Nephron (organoid): ENCODE measurements around the gene UBE2F.

ENCODE experiments used
- H3K27ac Mint-ChIP-seq, 3 experiments: 2 replicates each; pipeline ENCODE4 v1.8.0; 2020; ENCODE audit warnings: mixed read lengths in 3 of 3, mild to moderate bottlenecking in 2 of 3, moderate library complexity in 1 of 3
- H3K27me3 Mint-ChIP-seq: 2 replicates; pipeline ENCODE4 v1.8.0; 2021; ENCODE audit warnings: low read depth, mild to moderate bottlenecking, moderate library complexity, mixed read lengths
- H3K36me3 Mint-ChIP-seq: 2 replicates; pipeline ENCODE4 v1.8.0; 2020; ENCODE audit warnings: low read depth, mixed read lengths
- H3K4me1 Mint-ChIP-seq: 2 replicates; pipeline ENCODE4 v1.8.0; 2020; ENCODE audit warnings: mixed read lengths
- H3K4me3 Mint-ChIP-seq, 3 experiments: 2 replicates each; pipeline ENCODE4 v1.8.0; 2020; ENCODE audit warnings: mild to moderate bottlenecking in 3 of 3, mixed read lengths in 3 of 3, moderate library complexity in 2 of 3
- H3K9me3 Mint-ChIP-seq: 2 replicates; pipeline ENCODE4 v1.8.0; 2020; ENCODE audit warnings: mixed read lengths
- CTCF ChIP-seq, 3 experiments: fragments of 200-600 bp; sonication (generic); IDR thresholded peaks; one replicate each; pipeline ENCODE4 v1.5.0; 2021; ENCODE audit warnings: antibody characterized with exemption in 3 of 3; ENCODE audit not compliant: unreplicated experiment in 3 of 3

UBE2F gene

DNA sequence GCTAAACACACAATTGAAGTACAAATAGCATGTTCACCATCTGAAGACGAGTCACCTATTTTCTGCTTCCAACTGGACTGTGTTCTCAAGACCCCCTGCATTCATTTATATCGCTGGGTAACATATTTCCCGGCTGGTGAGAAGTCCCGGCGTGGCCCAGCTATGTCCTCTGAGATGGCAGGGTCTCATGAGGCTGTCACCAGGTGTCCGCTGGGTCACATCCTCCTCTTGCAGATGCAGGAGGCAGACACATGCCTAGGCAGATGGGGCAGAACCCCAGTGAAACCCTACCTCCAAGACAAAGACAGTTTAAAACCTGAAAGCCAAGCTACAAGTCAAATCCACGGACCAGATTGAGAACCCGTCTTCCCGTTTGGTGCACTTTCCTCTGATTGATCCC is 36.8 kb upstream of the UBE2F start:
- no peak overlapping the region for H3K4me3 Mint-ChIP-seq
- H3K36me3 Mint-ChIP-seq: no peaks in the 10 kb centered on the region
- no peak for TF ChIP-seq CTCF (IDR thresholded peaks at IDR 0.05; ENCODE audit: unreplicated experiment in 3 of 3)
- no peak overlapping the region for H3K27ac Mint-ChIP-seq
- H3K9me3 Mint-ChIP-seq: peaks cover 2% of the 10 kb centered on the region
- peaks cover 18% of the 10 kb centered on the region for H3K4me1 Mint-ChIP-seq
- peaks cover 14% of the 10 kb centered on the region for H3K27me3 Mint-ChIP-seq

DNA sequence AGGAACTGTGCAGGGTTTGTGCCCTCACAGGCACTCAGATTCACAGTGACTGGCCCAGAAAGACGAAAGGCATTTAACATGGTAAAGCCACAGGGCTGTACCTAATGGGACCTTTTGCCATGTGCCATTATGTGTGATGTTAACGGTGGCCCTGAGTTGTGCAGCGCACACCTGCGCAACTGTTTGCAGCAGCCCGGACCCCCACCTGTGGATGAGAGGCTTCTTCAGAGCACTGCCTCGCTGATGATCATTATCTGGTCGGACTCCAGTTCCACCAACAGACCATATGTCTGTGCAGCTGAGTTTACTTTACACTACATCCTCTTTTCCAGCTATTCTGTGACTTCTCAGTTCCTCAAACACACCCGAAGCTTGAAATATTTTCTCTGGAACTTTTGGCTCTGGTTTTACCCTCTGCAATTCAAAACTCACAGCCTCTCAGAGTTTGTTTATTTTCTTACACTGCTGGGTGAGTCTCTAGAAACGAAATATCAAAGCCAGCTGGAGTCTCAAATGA is 35.6 kb upstream of the UBE2F start:
- H3K9me3 Mint-ChIP-seq: peaks cover 2% of the 10 kb centered on the region
- TF ChIP-seq CTCF (IDR thresholded peaks at IDR 0.05; ENCODE audit: unreplicated experiment in 3 of 3): no peak
- peak overlapping the region in 1 of 3 experiments; percentile 61 for H3K27ac Mint-ChIP-seq
- no peak overlapping the region for H3K4me3 Mint-ChIP-seq
- no peaks in the 10 kb centered on the region for H3K36me3 Mint-ChIP-seq
- peaks cover 26% of the 10 kb centered on the region for H3K4me1 Mint-ChIP-seq
- peaks cover 14% of the 10 kb centered on the region for H3K27me3 Mint-ChIP-seq

DNA sequence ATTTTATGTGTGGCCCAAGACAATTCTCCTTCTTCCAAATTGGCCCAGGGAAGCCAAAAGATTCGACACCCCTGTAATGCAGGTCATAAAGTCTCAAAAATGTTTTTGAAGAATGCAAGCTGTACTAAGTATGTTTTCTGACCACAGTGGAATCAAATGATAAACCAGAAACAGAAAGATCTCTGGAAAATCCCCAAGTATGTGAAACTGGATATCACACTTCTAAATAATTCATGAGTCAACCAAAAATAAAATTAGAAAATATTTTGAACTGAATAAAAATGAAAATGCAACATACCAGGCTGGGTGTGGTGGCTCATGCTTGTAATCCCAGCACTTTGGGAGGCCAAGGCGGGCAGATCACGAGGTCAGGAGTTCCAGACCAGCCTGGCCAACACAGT is 34.1 kb upstream of the UBE2F start:
- no peak for TF ChIP-seq CTCF (IDR thresholded peaks at IDR 0.05; ENCODE audit: unreplicated experiment in 3 of 3)
- Mint-ChIP-seq H3K4me1 (peaks cover 26% of the 10 kb centered on the region), H3K27ac (peak overlapping the region in 1 of 3 experiments; percentile 38), H3K27me3 (peaks cover 7% of the 10 kb centered on the region), H3K36me3 (no peaks in the 10 kb centered on the region), H3K4me3 (no peak overlapping the region), H3K9me3 (no peaks in the 10 kb centered on the region)

GRCh38 chr2:237934186-237934585 is 32.6 kb upstream of the UBE2F start:
- Mint-ChIP-seq H3K4me3 (no peak overlapping the region), H3K9me3 (no peaks in the 10 kb centered on the region), H3K4me1 (peaks cover 26% of the 10 kb centered on the region), H3K27ac (no peak overlapping the region), H3K27me3 (peaks cover 7% of the 10 kb centered on the region), H3K36me3 (no peaks in the 10 kb centered on the region)
- TF ChIP-seq CTCF (IDR thresholded peaks at IDR 0.05; ENCODE audit: unreplicated experiment in 3 of 3): no peak

GRCh38 chr2:237935740-237936452 is 30.9 kb upstream of the UBE2F start:
- no peaks in the 10 kb centered on the region for H3K9me3 Mint-ChIP-seq
- TF ChIP-seq CTCF (IDR thresholded peaks at IDR 0.05; ENCODE audit: unreplicated experiment in 3 of 3): no peak
- H3K36me3 Mint-ChIP-seq: no peaks in the 10 kb centered on the region
- no peak overlapping the region for H3K27ac Mint-ChIP-seq
- H3K4me3 Mint-ChIP-seq: no peak overlapping the region
- H3K4me1 Mint-ChIP-seq: peaks cover 26% of the 10 kb centered on the region
- peaks cover 3% of the 10 kb centered on the region for H3K27me3 Mint-ChIP-seq

- Mint-ChIP-seq H3K9me3 (peaks cover under 1% of the 10 kb centered on the region), H3K4me3 (no peak overlapping the region), H3K27ac (no peak overlapping the region), H3K27me3 (peaks cover 3% of the 10 kb centered on the region), H3K4me1 (peaks cover 8% of the 10 kb centered on the region), H3K36me3 (no peaks in the 10 kb centered on the region)
- TF ChIP-seq CTCF (IDR thresholded peaks at IDR 0.05; ENCODE audit: unreplicated experiment in 3 of 3): no peak
Observed at GRCh38 chr2:237939251-237939650, 27.6 kb upstream of the UBE2F start.
